COLO829 (cell line): ENCODE results near the gene PIEZO1.

Experiments
- DNase-seq: peaks from one replicate; pipeline ENCODE4 v3.0.0; 2012; ENCODE audit warnings: low spot score

Gene PIEZO1

GRCh38 chr16:88691129-88691813 lies 93.7 kb downstream of the PIEZO1 start:
- DNase-seq: no peak

DNA sequence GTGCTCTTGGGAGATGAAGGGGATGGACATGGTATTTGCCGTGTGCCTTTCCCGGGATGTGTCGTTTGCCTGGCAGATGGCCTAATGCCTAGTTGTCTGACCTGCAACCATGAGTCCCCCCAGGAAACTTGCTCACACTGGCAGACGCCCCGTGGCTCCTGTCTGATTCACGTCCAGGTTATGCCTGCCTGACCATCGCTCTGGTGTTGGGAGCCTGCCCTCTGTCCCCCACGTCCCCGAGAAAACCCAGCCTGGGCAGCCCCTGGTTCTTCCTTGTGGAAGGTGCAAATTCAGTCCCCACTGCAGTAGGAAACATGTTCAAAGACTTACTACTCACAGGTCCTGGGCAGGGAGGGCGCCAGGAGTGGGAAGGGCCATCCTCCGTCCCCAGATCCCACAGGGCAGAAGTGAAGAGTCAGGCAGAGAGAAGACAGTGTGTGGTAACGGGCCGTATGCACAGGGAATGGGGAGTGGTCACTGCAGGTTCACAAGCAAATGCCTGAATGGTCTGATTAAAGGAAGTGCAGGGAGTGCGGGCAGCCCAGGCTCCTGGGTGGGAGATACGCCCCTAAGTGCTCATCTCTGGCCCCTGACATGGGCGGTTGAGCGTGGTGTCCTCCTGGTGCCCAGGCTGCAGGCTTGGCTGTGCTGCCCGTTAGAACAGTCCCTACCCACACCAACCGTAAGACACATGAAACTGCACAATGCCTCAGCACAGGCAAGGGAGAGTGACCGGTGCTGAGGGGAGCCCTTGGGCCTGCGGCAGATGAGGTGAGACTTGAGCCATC lies 94.5 kb downstream of the PIEZO1 start:
- DNase-seq: no peak

DNA sequence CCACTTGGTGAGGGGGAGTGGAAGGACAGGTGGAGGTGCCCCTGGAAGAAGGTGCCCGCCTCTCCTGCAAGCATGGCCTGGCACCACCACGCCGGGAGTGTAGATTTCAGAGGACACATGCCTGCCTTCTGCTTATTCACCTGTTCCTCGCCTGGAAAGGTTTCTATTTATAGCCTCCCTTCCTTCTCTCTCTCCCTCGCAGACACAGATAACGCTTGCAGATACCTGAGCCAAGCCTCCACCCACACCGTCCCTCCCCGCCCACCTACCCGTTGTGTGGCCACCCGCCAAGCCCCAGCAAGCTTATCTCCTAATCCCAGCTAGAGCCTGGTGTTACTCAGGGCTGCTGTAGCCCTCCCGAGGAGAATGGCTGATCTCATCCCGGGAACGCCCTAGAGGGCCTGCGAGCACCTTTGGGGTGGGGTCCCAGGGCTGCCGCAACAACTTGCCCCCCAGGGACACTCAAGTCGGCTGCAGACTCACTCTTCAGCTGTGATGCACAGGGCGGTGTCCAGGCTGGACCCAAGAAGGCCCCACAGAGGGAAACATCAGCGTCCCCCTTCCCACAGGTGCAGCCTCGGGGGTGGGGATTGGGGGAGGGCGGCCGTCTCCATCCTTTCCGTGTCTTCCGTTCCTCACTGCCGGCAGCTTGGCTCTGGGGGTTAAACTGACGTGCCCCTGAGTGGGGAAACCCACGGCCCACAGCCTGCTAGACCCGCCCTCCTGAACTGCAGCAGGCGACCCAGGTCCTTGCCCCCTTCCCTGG lies 96.8 kb downstream of the PIEZO1 start:
- DNase-seq: no peak

DNA sequence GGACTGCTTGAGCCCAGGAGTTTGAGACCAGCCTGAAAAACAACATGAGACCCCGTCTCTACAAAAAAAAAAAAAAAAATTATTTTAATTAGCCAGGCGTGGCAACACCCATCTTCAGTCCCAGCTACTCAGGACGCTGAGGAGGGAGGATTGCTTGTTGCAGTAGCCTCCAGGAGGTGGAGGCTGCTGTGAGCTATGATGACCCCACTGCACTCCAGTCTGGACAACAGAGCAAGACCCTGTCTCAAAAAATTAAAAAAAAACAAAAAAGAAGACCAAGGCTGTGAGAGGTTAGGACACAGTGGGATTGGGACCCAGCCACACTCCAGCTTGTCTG lies 97.4 kb downstream of the PIEZO1 start:
- no peak for DNase-seq

GRCh38 chr16:88687254-88687576 lies 97.8 kb downstream of the PIEZO1 start:
- no peak for DNase-seq

GRCh38 chr16:88686439-88687253 lies 98.4 kb downstream of the PIEZO1 start, which contains the start of gene SNAI3:
TSS of gene SNAI3 (minus strand) at chr16:88686507. CDS start at chr16:88686406, 101 bp downstream.
- peak; percentile 70 for DNase-seq

GRCh38 chr16:88686062-88686438 lies 99.0 kb downstream of the PIEZO1 start:
- no peak for DNase-seq

- no peak for DNase-seq
Measured at GRCh38 chr16:88685156-88686061, 99.6 kb downstream of the PIEZO1 start.

DNA sequence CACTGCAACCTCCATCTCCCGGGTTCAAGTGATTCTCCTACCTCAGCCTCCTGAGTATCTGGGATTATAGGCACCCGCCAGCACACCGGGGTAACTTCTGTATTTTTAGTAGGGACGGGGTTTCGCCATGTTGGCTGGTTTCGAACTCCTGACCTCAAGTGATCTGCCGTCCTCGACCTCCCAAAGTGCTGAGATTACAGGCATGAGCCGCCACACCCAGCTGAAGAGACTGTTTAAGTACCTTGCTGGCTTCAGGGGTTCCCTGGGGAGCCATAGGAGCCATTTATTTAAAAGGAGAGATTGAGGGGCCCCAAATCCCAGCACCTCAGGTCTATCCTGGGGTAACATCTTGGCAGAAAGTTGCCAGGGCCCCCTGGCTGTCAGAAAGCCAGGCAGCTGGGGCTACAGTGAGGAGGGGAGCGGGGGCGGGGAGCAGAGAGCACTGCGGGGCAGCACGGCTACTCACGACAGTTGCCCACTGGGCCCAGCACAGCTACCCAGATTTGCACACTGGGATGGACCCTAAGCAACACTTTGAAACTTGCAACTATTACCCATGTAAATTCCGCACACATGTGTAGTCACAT lies 100.4 kb downstream of the PIEZO1 start:
- no peak for DNase-seq

GRCh38 chr16:88681709-88682451 lies 103.1 kb downstream of the PIEZO1 start:
- no peak for DNase-seq

- DNase-seq: no peak
Measured at GRCh38 chr16:88681084-88681680, 103.8 kb downstream of the PIEZO1 start.

GRCh38 chr16:88680554-88681083 lies 104.4 kb downstream of the PIEZO1 start:
- DNase-seq: no peak

GRCh38 chr16:88678224-88678979 lies 106.6 kb downstream of the PIEZO1 start:
- no peak for DNase-seq

DNA sequence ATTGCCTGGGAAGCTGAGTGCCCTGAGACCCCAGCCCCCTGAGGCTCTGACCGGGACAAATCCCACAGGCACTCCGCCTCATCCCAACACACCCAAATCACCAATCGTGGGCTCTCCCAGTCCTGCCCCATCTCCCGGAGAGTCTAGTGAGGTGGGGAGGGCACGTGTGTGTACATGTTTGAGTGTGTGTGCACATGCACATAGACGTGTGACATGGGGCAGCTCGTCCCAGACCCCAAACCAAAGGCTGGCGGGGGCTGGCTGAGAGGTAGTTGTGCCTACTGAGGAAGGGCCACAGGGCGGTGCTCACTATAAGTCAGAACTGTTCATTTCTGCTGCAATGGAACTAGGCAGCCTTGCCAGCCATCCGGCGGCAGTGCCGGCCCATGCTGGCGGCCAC lies 107.3 kb downstream of the PIEZO1 start:
- no peak for DNase-seq

GRCh38 chr16:88676502-88677242 lies 108.3 kb downstream of the PIEZO1 start:
- DNase-seq: no peak

DNA sequence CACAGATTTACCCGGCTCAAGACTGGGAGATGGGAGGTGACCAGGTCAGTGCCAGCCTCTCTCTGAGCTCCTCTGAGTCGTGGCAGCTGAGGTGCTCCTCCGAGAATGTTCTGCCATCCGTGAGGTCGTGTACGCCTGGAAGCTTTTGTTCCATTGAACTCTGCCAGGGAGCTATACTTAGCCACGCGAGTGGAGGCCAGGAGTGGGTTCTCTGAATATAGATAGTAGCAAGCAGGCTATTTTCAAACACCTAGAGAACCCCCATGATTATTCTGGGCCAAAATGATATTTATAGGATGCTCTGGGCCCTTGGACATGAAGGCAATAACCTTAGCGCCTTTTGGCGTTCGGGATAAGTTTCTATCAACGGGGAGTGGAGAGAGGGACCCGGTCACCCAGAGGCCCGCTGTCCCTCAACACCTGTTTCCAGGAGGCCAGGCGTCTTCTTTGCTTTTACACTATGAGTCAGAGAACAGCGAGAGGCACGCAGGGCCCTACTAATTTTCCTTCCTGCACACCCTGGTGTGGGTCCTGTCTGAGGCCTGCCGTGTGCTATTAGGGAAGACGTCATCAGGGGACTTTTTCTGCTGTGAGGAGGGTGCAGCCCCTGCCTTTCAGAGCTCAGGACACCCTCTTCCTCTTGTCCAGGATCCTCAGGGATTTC lies 111.2 kb downstream of the PIEZO1 start:
- no peak for DNase-seq

DNA sequence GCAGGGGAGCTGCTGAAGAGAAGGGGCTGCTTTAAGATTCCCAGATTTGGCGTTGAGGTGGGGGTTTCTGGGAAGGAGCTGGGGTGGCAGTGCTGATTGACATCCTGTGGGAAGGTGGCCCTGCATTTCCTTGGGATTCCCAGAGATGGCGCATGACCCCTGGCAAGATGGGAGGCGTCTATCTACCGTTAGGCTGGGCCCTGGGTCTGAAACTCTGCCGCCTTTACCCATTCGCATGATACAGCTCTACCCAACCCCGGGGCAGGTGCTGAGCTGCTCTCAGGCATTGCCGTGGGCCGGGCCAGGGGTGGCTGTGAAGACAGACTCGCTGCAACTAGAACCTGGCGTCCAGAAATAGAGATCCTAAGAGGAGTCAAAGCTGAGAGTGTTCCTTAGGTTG lies 112.2 kb downstream of the PIEZO1 start:
- DNase-seq: no peak
